ENCODE measurements around the gene CERKL. TPM values are rescaled to one million over a fixed set of nuclear protein-coding genes. Genes with fewer than 3 reads are reported as not detected.

The CERKL gene
- total and polyA plus RNA-seq, 9 of the 15 experiments (the other 6 are each of a cell fraction or from before 2014, with no cell fraction given): 0.04 to 0.08 TPM; not detected in 7

DNA sequence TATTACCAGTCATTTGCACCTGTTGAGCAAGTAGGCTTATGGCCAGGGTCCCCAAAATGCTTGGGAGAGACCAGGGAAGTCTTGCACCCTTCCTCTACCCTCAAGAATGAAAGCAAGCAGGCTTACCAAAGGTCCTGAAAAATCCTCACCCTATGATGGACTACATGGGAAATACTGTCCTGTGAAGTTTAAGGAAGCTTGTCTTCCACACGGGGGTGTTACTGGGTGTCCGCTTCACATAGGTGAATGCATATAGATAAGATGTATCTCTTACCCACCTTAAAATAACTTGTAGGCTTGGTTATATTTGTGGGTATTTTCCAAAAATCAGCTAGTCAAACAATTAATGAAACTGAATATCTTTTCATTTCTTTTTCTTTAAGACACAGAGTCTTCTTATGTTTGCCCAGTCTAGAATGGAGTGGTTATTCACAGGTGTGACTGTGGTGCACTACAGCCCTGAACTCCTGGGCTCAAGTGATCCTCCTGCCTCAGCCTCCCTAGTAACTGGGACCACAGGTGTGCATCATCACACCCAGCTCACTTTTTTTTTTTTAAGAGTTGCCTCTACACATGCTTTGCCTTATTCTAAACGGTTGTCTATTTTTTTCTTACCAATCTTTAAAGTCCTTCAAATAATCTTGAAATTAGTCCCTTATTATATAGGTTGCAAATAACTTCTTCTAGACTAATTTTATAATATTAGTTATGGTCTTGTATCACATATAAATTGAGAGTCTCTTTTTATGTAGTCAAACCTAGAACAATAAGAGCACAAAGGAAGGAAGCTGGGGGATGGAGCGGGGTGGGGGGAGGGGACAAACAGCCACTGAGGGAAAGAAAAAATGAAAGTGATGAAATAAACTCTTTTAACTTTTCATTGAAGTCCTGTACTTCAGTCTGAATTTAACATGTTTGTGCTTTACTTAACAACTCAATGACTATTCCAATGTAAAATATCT is 49.0 kb downstream of the CERKL start:
- CTCF ChIA-PET (ENCODE audit: low intra/inter-chr PET ratio): no interaction called here
- POLR2A ChIA-PET: no interaction called here
- in situ Hi-C loops (cut with MboI) (no loop called here), intact Hi-C loops (cut with micrococcal nuclease) (no loop called here)
- no peak overlapping the region for H3K4me2 ChIP-seq (ENCODE audit: insufficient read depth, low read length)
- no peak overlapping the region for H3K9ac ChIP-seq (ENCODE audit: insufficient read depth in 1 of 2, low read depth in 2 of 2, low read length in 2 of 2)
- BruUV-seq (replicated peaks): no TSS peak
- DNase-seq (ENCODE audit: extremely low read depth in 1 of 4, low spot score in 3 of 4) (no peak), FAIRE-seq (no peak), ATAC-seq (no peak)
- no peaks in the 10 kb centered on the region for H4K20me1 ChIP-seq (replicated peaks; ENCODE audit: control insufficient read depth, insufficient read depth, low read length)
- H3K79me2 ChIP-seq (ENCODE audit: control insufficient read depth, insufficient read depth, low read length): no peaks in the 10 kb centered on the region
- 0% methylated on average over 4 of the region's 4 CpGs for WGBS (ENCODE audit: insufficient coverage, low coverage, missing lambda C conversion rate)
- H3K9me3 ChIP-seq (replicated peaks; ENCODE audit: control insufficient read depth, insufficient read depth, low read depth, low read length): no peaks in the 10 kb centered on the region
- H3K4me1 ChIP-seq (replicated peaks in 1 of 2; ENCODE audit: control insufficient read depth in 2 of 2, insufficient read depth in 2 of 2, low read length in 2 of 2): no peaks in the 10 kb centered on the region
- H2AFZ ChIP-seq (ENCODE audit: low read depth, low read length): no peak overlapping the region
- no peaks in the 10 kb centered on the region for H3K27me3 ChIP-seq (ENCODE audit: control insufficient read depth in 2 of 2, insufficient read depth in 2 of 2, low read length in 2 of 2)
- no peaks in the 10 kb centered on the region for H3K36me3 ChIP-seq (ENCODE audit: control insufficient read depth, insufficient read depth, low read length)
- H3K27ac ChIP-seq (ENCODE audit: extremely low read depth, low read depth, low read length): no peak overlapping the region
- no peak overlapping the region for H3K4me3 ChIP-seq
- H3K9me1 ChIP-seq (ENCODE audit: control insufficient read depth, insufficient read depth, low read length): no peaks in the 10 kb centered on the region
- TF ChIP-seq DACH1 (IDR thresholded peaks at IDR 0.05; ENCODE audit: partially characterized antibody) (no peak), ZNF449 (CRISPR knock-in tag; IDR thresholded peaks at IDR 0.05) (no peak), HCFC1 (IDR thresholded peaks at IDR 0.05; ENCODE audit: low read depth, low read length) (no peak), DDX20 (tag; IDR thresholded peaks at IDR 0.05; ENCODE audit: low read depth) (no peak), MIER1 (IDR thresholded peaks at IDR 0.05; ENCODE audit: low read depth) (no peak), ZFP1 (CRISPR knock-in tag; IDR thresholded peaks at IDR 0.05) (no peak), KDM4B (IDR thresholded peaks at IDR 0.05; ENCODE audit: borderline replicate concordance in 2 of 2, low read depth in 1 of 2) (no peak), ETV1 (tag; conservative IDR thresholded peaks at IDR 0.05; ENCODE audit: low read depth) (no peak), ZBTB33 (CRISPR knock-in tag; IDR thresholded peaks at IDR 0.05) (no peak), HOXB6 (CRISPR knock-in tag; IDR thresholded peaks at IDR 0.05; ENCODE audit: borderline replicate concordance) (no peak), ZFPM2 (CRISPR knock-in tag; IDR thresholded peaks at IDR 0.05) (no peak), NFIX (CRISPR knock-in tag; IDR thresholded peaks at IDR 0.05; ENCODE audit: low read depth) (no peak)
- TF ChIP-seq, protein P1, sequence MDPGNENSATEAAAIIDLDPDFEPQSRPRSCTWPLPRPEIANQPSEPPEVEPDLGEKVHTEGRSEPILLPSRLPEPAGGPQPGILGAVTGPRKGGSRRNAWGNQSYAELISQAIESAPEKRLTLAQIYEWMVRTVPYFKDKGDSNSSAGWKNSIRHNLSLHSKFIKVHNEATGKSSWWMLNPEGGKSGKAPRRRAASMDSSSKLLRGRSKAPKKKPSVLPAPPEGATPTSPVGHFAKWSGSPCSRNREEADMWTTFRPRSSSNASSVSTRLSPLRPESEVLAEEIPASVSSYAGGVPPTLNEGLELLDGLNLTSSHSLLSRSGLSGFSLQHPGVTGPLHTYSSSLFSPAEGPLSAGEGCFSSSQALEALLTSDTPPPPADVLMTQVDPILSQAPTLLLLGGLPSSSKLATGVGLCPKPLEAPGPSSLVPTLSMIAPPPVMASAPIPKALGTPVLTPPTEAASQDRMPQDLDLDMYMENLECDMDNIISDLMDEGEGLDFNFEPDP (CRISPR knock-in tag; IDR thresholded peaks at IDR 0.05): no peak
- TF ChIP-seq, protein P2, sequence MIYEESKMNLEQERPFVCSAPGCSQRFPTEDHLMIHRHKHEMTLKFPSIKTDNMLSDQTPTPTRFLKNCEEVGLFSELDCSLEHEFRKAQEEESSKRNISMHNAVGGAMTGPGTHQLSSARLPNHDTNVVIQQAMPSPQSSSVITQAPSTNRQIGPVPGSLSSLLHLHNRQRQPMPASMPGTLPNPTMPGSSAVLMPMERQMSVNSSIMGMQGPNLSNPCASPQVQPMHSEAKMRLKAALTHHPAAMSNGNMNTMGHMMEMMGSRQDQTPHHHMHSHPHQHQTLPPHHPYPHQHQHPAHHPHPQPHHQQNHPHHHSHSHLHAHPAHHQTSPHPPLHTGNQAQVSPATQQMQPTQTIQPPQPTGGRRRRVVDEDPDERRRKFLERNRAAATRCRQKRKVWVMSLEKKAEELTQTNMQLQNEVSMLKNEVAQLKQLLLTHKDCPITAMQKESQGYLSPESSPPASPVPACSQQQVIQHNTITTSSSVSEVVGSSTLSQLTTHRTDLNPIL (CRISPR knock-in tag; IDR thresholded peaks at IDR 0.05): no peak

Data from K562 (cell line).